Endodermal cell (in vitro differentiated cells): ENCODE measurements around the gene MYOM1. TPM values are rescaled to one million over a fixed set of nuclear protein-coding genes. Genes with fewer than 3 reads are reported as not detected.

Experiments used
- DNase-seq: peaks from one replicate; pipeline ENCODE4 v3.0.0-alpha.2; 2017
- H3K27ac ChIP-seq: 2 replicates; pipeline ENCODE4 v1.5.1; 2013; ENCODE audit warnings: mild to moderate bottlenecking, low read depth, low read length, moderate library complexity
- H3K27me3 ChIP-seq: 2 replicates; pipeline ENCODE4 v1.6.1; 2013; ENCODE audit warnings: mild to moderate bottlenecking, low read length, moderate library complexity; ENCODE audit not compliant: insufficient read depth, control insufficient read depth, poor library complexity, severe bottlenecking
- H3K36me3 ChIP-seq: 2 replicates; pipeline ENCODE4 v1.7.0; 2013; ENCODE audit warnings: mild to moderate bottlenecking, low read length, moderate library complexity; ENCODE audit not compliant: control insufficient read depth, insufficient read depth
- H3K4me1 ChIP-seq: one replicate; pipeline ENCODE4 v1.7.0; 2013; ENCODE audit warnings: low read length; ENCODE audit not compliant: control insufficient read depth, insufficient read depth
- H3K4me3 ChIP-seq: 2 replicates; pipeline ENCODE4 v1.5.1; 2013; ENCODE audit warnings: mild to moderate bottlenecking, low read length, moderate library complexity
- H3K9ac ChIP-seq: 2 replicates; pipeline ENCODE4 v1.6.1; 2013; ENCODE audit warnings: mild to moderate bottlenecking, low read length, moderate library complexity; ENCODE audit not compliant: poor library complexity, severe bottlenecking; ENCODE audit errors: extremely low read depth
- H3K9me3 ChIP-seq: 2 replicates; pipeline ENCODE4 v1.6.1; 2013; ENCODE audit warnings: mild to moderate bottlenecking, low read length, moderate library complexity; ENCODE audit not compliant: control insufficient read depth
- H3K27ac Mint-ChIP-seq: 2 replicates; pipeline ENCODE4 v1.8.0; 2020; ENCODE audit warnings: mixed read lengths
- H3K27me3 Mint-ChIP-seq: 2 replicates; pipeline ENCODE4 v1.8.0; 2021; ENCODE audit warnings: mild to moderate bottlenecking, mixed read lengths; ENCODE audit not compliant: insufficient read depth
- H3K36me3 Mint-ChIP-seq: 2 replicates; pipeline ENCODE4 v1.8.0; 2020; ENCODE audit warnings: low read depth, mixed read lengths
- H3K4me1 Mint-ChIP-seq: 2 replicates; pipeline ENCODE4 v1.8.0; 2020; ENCODE audit warnings: mixed read lengths
- H3K4me3 Mint-ChIP-seq: 2 replicates; pipeline ENCODE4 v1.8.0; 2020; ENCODE audit warnings: mild to moderate bottlenecking, moderate library complexity, mixed read lengths
- H3K9me3 Mint-ChIP-seq: 2 replicates; pipeline ENCODE4 v1.8.0; 2020; ENCODE audit warnings: mild to moderate bottlenecking, mixed read lengths
- CTCF ChIP-seq: fragments of 200-600 bp; sonication (generic); conservative IDR thresholded peaks from 2 replicates; pipeline ENCODE4 v1.5.0; 2021; ENCODE audit warnings: antibody characterized with exemption, mild to moderate bottlenecking
- WGBS, 2 experiments: methylation state at CpG; one replicate each; pipeline versions ENCODE4 v1.1.5 to v1.1.7; 2013; ENCODE audit warnings: missing lambda C conversion rate in 2 of 2, mixed read lengths in 1 of 2; ENCODE audit not compliant: insufficient coverage in 1 of 2, insufficient read length in 1 of 2; 5-methylcytosine and 5-hydroxymethylcytosine counted together
- total RNA-seq, 2 donors: library from RNA; stranded (reverse); fragmentation: NEBNext Ultra II Directional in 1 of 2; extraction: Animal tissue kit (Norgen Biotek cat#: 25700) in 1 of 2; gene quantifications; 2 replicates in 1 of 2; 3 replicates in 1 of 2; pipeline ENCODE4 v1.2.1, GENCODE V29; 2021

MYOM1 gene
- total RNA-seq, 2 donors from 2014 or later, result 0.49 to 0.88 TPM

- Histone ChIP-seq H3K36me3 (no peaks in the 10 kb centered on the region), H3K4me1 (peaks cover 10% of the 10 kb centered on the region), H3K9me3 (no peaks in the 10 kb centered on the region), H3K27ac (no peak overlapping the region), H3K9ac (no peak overlapping the region), H3K27me3 (no peaks in the 10 kb centered on the region), H3K4me3 (no peak overlapping the region)
- Mint-ChIP-seq H3K27me3 (no peaks in the 10 kb centered on the region), H3K4me3 (no peak overlapping the region), H3K4me1 (peaks cover 11% of the 10 kb centered on the region), H3K27ac (no peak overlapping the region), H3K9me3 (no peaks in the 10 kb centered on the region), H3K36me3 (no peaks in the 10 kb centered on the region)
- 80 to 88% methylated on average over 1 of the region's 2 CpGs for WGBS, 2 experiments
- TF ChIP-seq CTCF, result no peak
- DNase-seq, result no peak
Observed at GRCh38 chr18:3130344-3130743, 89.4 kb downstream of the MYOM1 start.

- peaks cover 11% of the 10 kb centered on the region for H3K4me1 Mint-ChIP-seq
- Histone ChIP-seq H3K9me3 (peaks cover 5% of the 10 kb centered on the region), H3K36me3 (no peaks in the 10 kb centered on the region), H3K27me3 (no peaks in the 10 kb centered on the region), H3K9ac (no peak overlapping the region), H3K27ac (no peak overlapping the region), H3K4me1 (peaks cover 10% of the 10 kb centered on the region), H3K4me3 (no peak overlapping the region)
- no peak overlapping the region for H3K27ac Mint-ChIP-seq
- H3K4me3 Mint-ChIP-seq, result no peak overlapping the region
- H3K9me3 Mint-ChIP-seq, result peaks cover 4% of the 10 kb centered on the region
- TF ChIP-seq CTCF, result peak; percentile 98
- H3K27me3 Mint-ChIP-seq, result no peaks in the 10 kb centered on the region
- WGBS, 2 experiments, result 32% methylated on average over 16 of the region's 16 CpGs; no CpG with 5 or more reads in 1 of the 2 experiments
- DNase-seq, result peak; percentile 94
- no peaks in the 10 kb centered on the region for H3K36me3 Mint-ChIP-seq
Observed at GRCh38 chr18:3129053-3129864, 90.5 kb downstream of the MYOM1 start.

GRCh38 chr18:3126457-3127097 is 93.2 kb downstream of the MYOM1 start:
- Histone ChIP-seq H3K36me3 (no peaks in the 10 kb centered on the region), H3K27me3 (no peaks in the 10 kb centered on the region), H3K9ac (no peak overlapping the region), H3K4me1 (peaks cover 6% of the 10 kb centered on the region), H3K9me3 (peaks cover 5% of the 10 kb centered on the region), H3K4me3 (no peak overlapping the region), H3K27ac (no peak overlapping the region)
- H3K27ac Mint-ChIP-seq, result no peak overlapping the region
- no peaks in the 10 kb centered on the region for H3K27me3 Mint-ChIP-seq
- DNase-seq, result no peak
- 93 to 98% methylated on average over 8 to 9 of the region's 9 CpGs for WGBS, 2 experiments
- no peak for TF ChIP-seq CTCF
- peaks cover 6% of the 10 kb centered on the region for H3K4me1 Mint-ChIP-seq
- H3K9me3 Mint-ChIP-seq, result peaks cover 4% of the 10 kb centered on the region
- no peak overlapping the region for H3K4me3 Mint-ChIP-seq
- no peaks in the 10 kb centered on the region for H3K36me3 Mint-ChIP-seq
